Keratinocyte (primary cell): ENCODE results near the gene SH3GL3. TPM values are rescaled to one million over a fixed set of nuclear protein-coding genes. Genes with fewer than 3 reads are reported as not detected.

ENCODE experiments used
- DNase-seq: peaks from one replicate; pipeline ENCODE4 v3.0.0-alpha.2; 2011; ENCODE audit warnings: low read depth, missing footprints, low spot score
- FAIRE-seq: peaks from 2 replicates; lab custom pipeline; 2011; peaks lifted over from hg19 to GRCh38; lab: Jason Lieb, UNC
- H2AFZ ChIP-seq: 2 replicates; pipeline ENCODE4 v1.6.0; 2012; ENCODE audit warnings: low read length, control low read depth, inconsistent platforms; ENCODE audit not compliant: control insufficient read depth
- H3K27ac ChIP-seq: 2 replicates; pipeline ENCODE4 v1.5.1; 2011; ENCODE audit warnings: low read length; ENCODE audit not compliant: control insufficient read depth, insufficient read depth
- H3K27me3 ChIP-seq: 3 replicates; pipeline ENCODE4 v1.6.0; 2011; ENCODE audit warnings: low read length; ENCODE audit not compliant: control insufficient read depth, insufficient read depth; ENCODE audit errors: extremely low read depth
- H3K36me3 ChIP-seq, 2 experiments: 2 replicates in 1 of 2; 3 replicates in 1 of 2; pipeline ENCODE4 v1.5.1; 2011; ENCODE audit warnings: low read length in 2 of 2, mild to moderate bottlenecking in 1 of 2; ENCODE audit not compliant: control insufficient read depth in 2 of 2, insufficient read depth in 2 of 2; ENCODE audit errors: extremely low read depth in 1 of 2
- H3K4me1 ChIP-seq: 3 replicates; pipeline ENCODE4 v1.5.1; 2011; ENCODE audit warnings: low read length; ENCODE audit not compliant: control insufficient read depth, insufficient read depth; ENCODE audit errors: extremely low read depth
- H3K4me2 ChIP-seq: 3 replicates; pipeline ENCODE4 v1.6.0; 2011; ENCODE audit warnings: low read depth, low read length; ENCODE audit not compliant: control insufficient read depth, insufficient read depth; ENCODE audit errors: extremely low read depth
- H3K4me3 ChIP-seq, 3 experiments: fragments of 200-600 bp in 1 of 3; sonication (generic) in 1 of 3; 2 replicates in 2 of 3; 3 replicates in 1 of 3; pipeline ENCODE4 v1.5.1; 2011 to 2016; ENCODE audit warnings: low read length in 3 of 3, mild to moderate bottlenecking in 3 of 3, control low read depth in 2 of 3, inconsistent platforms in 1 of 3, low read depth in 1 of 3, mixed read lengths in 1 of 3, mixed run types in 1 of 3, moderate library complexity in 1 of 3; ENCODE audit not compliant: control insufficient read depth in 2 of 3, insufficient read depth in 2 of 3; ENCODE audit errors: extremely low read depth in 1 of 3
- H3K79me2 ChIP-seq: 2 replicates; pipeline ENCODE4 v1.6.0; 2012; ENCODE audit warnings: low read length; ENCODE audit not compliant: control insufficient read depth, insufficient read depth
- H3K9ac ChIP-seq: 3 replicates; pipeline ENCODE4 v1.6.0; 2011; ENCODE audit warnings: low read length; ENCODE audit not compliant: control insufficient read depth, insufficient read depth; ENCODE audit errors: extremely low read depth
- H3K9me1 ChIP-seq: 3 replicates; pipeline ENCODE4 v1.6.0; 2011; ENCODE audit warnings: low read length; ENCODE audit not compliant: control insufficient read depth, insufficient read depth; ENCODE audit errors: extremely low read depth
- H3K9me3 ChIP-seq: 2 replicates; pipeline ENCODE4 v1.5.1; 2012; ENCODE audit warnings: low read depth, low read length; ENCODE audit not compliant: control insufficient read depth
- H4K20me1 ChIP-seq: 3 replicates; pipeline ENCODE4 v1.6.0; 2011; ENCODE audit warnings: low read length; ENCODE audit not compliant: control insufficient read depth, insufficient read depth; ENCODE audit errors: extremely low read depth
- CTCF ChIP-seq, 3 experiments: IDR thresholded peaks in 1 of 3; conservative IDR thresholded peaks in 1 of 3; optimal IDR thresholded peaks in 1 of 3; 2 replicates in 2 of 3; 3 replicates in 1 of 3; pipeline versions ENCODE3 to v1.5.1; 2011; ENCODE audit warnings: low read length in 3 of 3, mild to moderate bottlenecking in 3 of 3, moderate library complexity in 2 of 3, control low read depth in 1 of 3, inconsistent platforms in 1 of 3; ENCODE audit not compliant: insufficient read depth in 2 of 3; ENCODE audit errors: extremely low read depth in 1 of 3
- EZH2 ChIP-seq: IDR thresholded peaks from one replicate; pipeline ENCODE4 v1.6.1; 2012; ENCODE audit warnings: inconsistent platforms, mild to moderate bottlenecking, low read length, moderate library complexity
- dilution Hi-C: fragments of 300-500 bp; cut with MboI; formaldehyde crosslinking; loops from one replicate; pipeline ENCODE4 v1.7.0; 2020; ENCODE audit warnings: low sequenced_read_pairs; ENCODE audit not compliant: extremely low pct_ligation_motif_present
- polyA plus RNA-seq, 5 experiments: library from polyadenylated mRNA; depleted of rRNA in 3 of 5; stranded (reverse) in 3 of 5; stranded (forward) in 1 of 5; unstranded in 1 of 5; fragments of >200 nt; gene quantifications; 1 replicate in 1 of 5; 2 replicates in 3 of 5; 3 replicates in 1 of 5; pipeline versions ENCODE4 v1.2.1 to v1.2.3, GENCODE V29; 2011 to 2012; ENCODE audit warnings: missing spikeins in 2 of 5, low read depth in 1 of 5, low replicate concordance in 1 of 5

The SH3GL3 gene
- polyA plus RNA-seq, 1 donor (not counting 4 experiments of a cell fraction or from before 2014, with no cell fraction given) = 0.20 TPM

- Histone ChIP-seq H3K27ac (no peak overlapping the region), H2AFZ (no peak overlapping the region), H3K36me3 (no peaks in the 10 kb centered on the region), H3K4me1 (no peaks in the 10 kb centered on the region), H3K9me1 (no peaks in the 10 kb centered on the region), H3K79me2 (no peaks in the 10 kb centered on the region), H3K9ac (no peak overlapping the region), H3K27me3 (peaks cover 7% of the 10 kb centered on the region), H4K20me1 (no peaks in the 10 kb centered on the region), H3K4me3 (no peak overlapping the region), H3K4me2 (no peak overlapping the region), H3K9me3 (peaks cover 3% of the 10 kb centered on the region)
- DNase-seq (no peak), FAIRE-seq (no peak)
- dilution Hi-C loops = no loop called here
- TF ChIP-seq EZH2 (no peak), CTCF (optimal IDR thresholded peaks at IDR 0.05 in 1 of 3, IDR thresholded peaks at IDR 0.05 in 1 of 3, conservative IDR thresholded peaks at IDR 0.05 in 1 of 3; ENCODE audit: extremely low read depth in 1 of 3, insufficient read depth in 2 of 3, low read length in 3 of 3) (no peak)
These were observed 39.2 kb downstream of the SH3GL3 start for GRCh38 chr15:83486363-83486762.

GRCh38 chr15:83487519-83487918 lies 40.4 kb downstream of the SH3GL3 start:
- peaks cover 3% of the 10 kb centered on the region for H3K9me3 ChIP-seq
- H3K4me3 ChIP-seq = no peak overlapping the region
- dilution Hi-C loops = no loop called here
- no peaks in the 10 kb centered on the region for H3K36me3 ChIP-seq
- no peaks in the 10 kb centered on the region for H3K79me2 ChIP-seq
- H3K27ac ChIP-seq = no peak overlapping the region
- no peak for FAIRE-seq
- H3K9ac ChIP-seq = no peak overlapping the region
- DNase-seq = no peak
- no peak overlapping the region for H2AFZ ChIP-seq
- peaks cover 7% of the 10 kb centered on the region for H3K27me3 ChIP-seq
- no peaks in the 10 kb centered on the region for H4K20me1 ChIP-seq
- H3K4me2 ChIP-seq = no peak overlapping the region
- H3K4me1 ChIP-seq = no peaks in the 10 kb centered on the region
- TF ChIP-seq EZH2 (no peak), CTCF (optimal IDR thresholded peaks at IDR 0.05 in 1 of 3, IDR thresholded peaks at IDR 0.05 in 1 of 3, conservative IDR thresholded peaks at IDR 0.05 in 1 of 3; ENCODE audit: extremely low read depth in 1 of 3, insufficient read depth in 2 of 3, low read length in 3 of 3) (no peak)
- no peaks in the 10 kb centered on the region for H3K9me1 ChIP-seq
